SK-N-SH (cell line): ENCODE data around the gene RNF227. TPM values are rescaled to one million over a fixed set of nuclear protein-coding genes. Genes with fewer than 3 reads are reported as not detected.

Experiments used
- CTCF ChIA-PET: fragments of 300-600, 350-600 bp; formaldehyde crosslinking; extraction: SDS; loops from one replicate; lab custom pipeline; 2021; lab: Yijun Ruan, JAX
- POLR2A ChIA-PET: fragments of 350-600 bp; sonication (Branson Sonifier 250); formaldehyde crosslinking; extraction: SDS; loops from one replicate; lab custom pipeline; 2020; ENCODE audit warnings: antibody characterized with exemption, inconsistent platforms; lab: Yijun Ruan, JAX
- DNase-seq: peaks from one replicate; pipeline ENCODE4 v3.0.0; 2012
- H2AFZ ChIP-seq: fragments of 200-600 bp; sonication (generic); 2 replicates; pipeline ENCODE4 v1.8.1; 2016; ENCODE audit warnings: antibody characterized with exemption, mild to moderate bottlenecking, low read depth
- H3F3A ChIP-seq: fragments of 200-600 bp; sonication (generic); replicated peaks from 2 replicates; pipeline ENCODE3; 2016; ENCODE audit warnings: antibody characterized with exemption, mild to moderate bottlenecking; ENCODE audit not compliant: insufficient read depth
- H3K27ac ChIP-seq, 2 experiments: fragments of 200-500 bp in 1 of 2; fragments of 200-600 bp in 1 of 2; sonication (Bioruptor generic) in 1 of 2; sonication (generic), shearing (Covaris generic) in 1 of 2; 2 replicates each; pipeline versions ENCODE4 v1.5.1 to v1.6.1; 2014 to 2016; ENCODE audit warnings: low read depth in 2 of 2, inconsistent platforms in 1 of 2, low read length in 1 of 2, mild to moderate bottlenecking in 1 of 2, mixed read lengths in 1 of 2
- H3K27me3 ChIP-seq: fragments of 200-600 bp; sonication (generic), shearing (Covaris generic); 2 replicates; pipeline ENCODE4 v1.6.1; 2016; ENCODE audit warnings: mixed run types; ENCODE audit not compliant: insufficient read depth
- H3K36me3 ChIP-seq, 2 experiments: fragments of 200-500 bp in 1 of 2; fragments of 200-600 bp in 1 of 2; sonication (Bioruptor generic) in 1 of 2; sonication (generic) in 1 of 2; replicated peaks in 1 of 2; 2 replicates each; pipeline versions ENCODE3 to v1.5.1; 2014 to 2016; ENCODE audit warnings: low read length in 1 of 2, mild to moderate bottlenecking in 1 of 2; ENCODE audit not compliant: insufficient read depth in 2 of 2, control insufficient read depth in 1 of 2
- H3K4me1 ChIP-seq, 2 experiments: fragments of 200-500 bp in 1 of 2; fragments of 200-600 bp in 1 of 2; sonication (Bioruptor generic) in 1 of 2; sonication (generic), shearing (Covaris generic) in 1 of 2; 2 replicates each; pipeline versions ENCODE4 v1.5.1 to v1.6.1; 2014 to 2016; ENCODE audit warnings: low read depth in 1 of 2, low read length in 1 of 2, mixed run types in 1 of 2; ENCODE audit not compliant: insufficient read depth in 2 of 2, control insufficient read depth in 1 of 2
- H3K4me2 ChIP-seq: fragments of 200-600 bp; sonication (generic), shearing (Covaris generic); 2 replicates; pipeline ENCODE4 v1.6.1; 2017; ENCODE audit warnings: mixed run types
- H3K4me3 ChIP-seq, 2 experiments: fragments of 200-500 bp in 1 of 2; fragments of 200-600 bp in 1 of 2; sonication (Bioruptor generic) in 1 of 2; sonication (generic), shearing (Covaris generic) in 1 of 2; 2 replicates each; pipeline versions ENCODE4 v1.5.1 to v1.8.1; 2014 to 2016; ENCODE audit warnings: low read depth in 2 of 2, inconsistent platforms in 1 of 2, low read length in 1 of 2, mild to moderate bottlenecking in 1 of 2, mixed read lengths in 1 of 2, moderate library complexity in 1 of 2
- H3K79me2 ChIP-seq: fragments of 200-600 bp; sonication (generic); 2 replicates; pipeline ENCODE4 v1.8.1; 2017; ENCODE audit warnings: mild to moderate bottlenecking; ENCODE audit not compliant: insufficient read depth
- H3K9ac ChIP-seq: fragments of 200-600 bp; sonication (generic); 2 replicates; pipeline ENCODE4 v1.6.1; 2017; ENCODE audit warnings: mixed run types
- H3K9me2 ChIP-seq: fragments of 200-600 bp; sonication (generic); 2 replicates; pipeline ENCODE4 v1.6.1; 2017; ENCODE audit warnings: mixed run types
- H3K9me3 ChIP-seq: fragments of 200-600 bp; sonication (generic); 2 replicates; pipeline ENCODE4 v1.6.1; 2017; ENCODE audit warnings: mixed run types, mild to moderate bottlenecking, moderate library complexity
- H4K20me1 ChIP-seq: fragments of 200-600 bp; sonication (generic); 2 replicates; pipeline ENCODE4 v1.6.1; 2017; ENCODE audit warnings: mild to moderate bottlenecking, mixed run types; ENCODE audit not compliant: insufficient read depth
- CHD2 ChIP-seq: fragments of 150-350 bp; IDR thresholded peaks from 2 replicates; pipeline ENCODE4 v1.6.1; 2018; ENCODE audit warnings: low read length; ENCODE audit not compliant: partially characterized antibody
- ELF1 ChIP-seq: IDR thresholded peaks from 2 replicates; pipeline ENCODE4 v1.4.0; 2012
- FOXJ3 ChIP-seq: sonication (generic); formaldehyde crosslinking; IDR thresholded peaks from 2 replicates; pipeline ENCODE4 v1.5.1; 2020; ENCODE audit warnings: mild to moderate bottlenecking, missing genetic modification reagents
- FOXM1 ChIP-seq: IDR thresholded peaks from 2 replicates; pipeline ENCODE4 v1.4.0; 2012; ENCODE audit warnings: low read depth, mild to moderate bottlenecking
- GABPA ChIP-seq: IDR thresholded peaks from 2 replicates; pipeline ENCODE4 v1.4.0; 2012; ENCODE audit warnings: low read depth, mild to moderate bottlenecking
- MXI1 ChIP-seq: IDR thresholded peaks from 2 replicates; pipeline ENCODE4 v1.6.1; 2012; ENCODE audit warnings: mild to moderate bottlenecking, low read depth, low read length, improper control_type of control experiment
- NFIC ChIP-seq: IDR thresholded peaks from 2 replicates; pipeline ENCODE4 v1.4.0; 2012; ENCODE audit warnings: borderline replicate concordance
- NRF1 ChIP-seq: IDR thresholded peaks from 2 replicates; pipeline ENCODE4 v1.6.1; 2012; ENCODE audit warnings: low read depth, mild to moderate bottlenecking, low read length
- POLR2AphosphoS5 ChIP-seq: IDR thresholded peaks from 2 replicates; pipeline ENCODE4 v1.6.1; 2012; ENCODE audit warnings: low read depth, low read length
- RFX5 ChIP-seq: IDR thresholded peaks from 2 replicates; pipeline ENCODE4 v1.6.1; 2012; ENCODE audit warnings: mild to moderate bottlenecking, improper control_type of control experiment, low read length
- TAF1 ChIP-seq: IDR thresholded peaks from 2 replicates; pipeline ENCODE4 v1.6.1; 2012; ENCODE audit warnings: low read depth, mild to moderate bottlenecking, low read length, moderate library complexity, borderline replicate concordance
- YY1 ChIP-seq: IDR thresholded peaks from 2 replicates; pipeline ENCODE4 v1.4.0; 2012; ENCODE audit warnings: low read depth, mild to moderate bottlenecking
- WGBS: methylation state at CpG from one replicate; pipeline ENCODE4 v1.1.6; 2017; ENCODE audit warnings: low lambda C conversion rate; 5-methylcytosine and 5-hydroxymethylcytosine counted together
- polyA plus RNA-seq, 3 experiments: library from polyadenylated mRNA; depleted of rRNA; stranded (reverse); fragments of >200 nt; gene quantifications; 2 replicates each; pipeline ENCODE4 v1.2.3, GENCODE V29; 2012
- TF ChIP-seq, protein P1 (sequence below): fragments of 150-350 bp; IDR thresholded peaks from 2 replicates; pipeline ENCODE4 v1.6.1; 2016; ENCODE audit warnings: mild to moderate bottlenecking, low read depth, low read length
- TF ChIP-seq, protein P2 (sequence below): IDR thresholded peaks from 2 replicates; pipeline ENCODE4 v1.4.0; 2012; ENCODE audit warnings: low read depth, borderline replicate concordance
- TF ChIP-seq, protein P3 (sequence below): IDR thresholded peaks from 2 replicates; pipeline ENCODE4 v1.6.1; 2012; ENCODE audit warnings: mild to moderate bottlenecking, low read depth, low read length, moderate library complexity
- TF ChIP-seq, protein P4 (sequence below): IDR thresholded peaks from 2 replicates; pipeline ENCODE4 v1.4.0; 2012; ENCODE audit warnings: low read depth

RNF227 gene
- polyA plus RNA-seq, 1 of the 3 experiments (the other 2 are of a cell fraction): 7.4 TPM

DNA sequence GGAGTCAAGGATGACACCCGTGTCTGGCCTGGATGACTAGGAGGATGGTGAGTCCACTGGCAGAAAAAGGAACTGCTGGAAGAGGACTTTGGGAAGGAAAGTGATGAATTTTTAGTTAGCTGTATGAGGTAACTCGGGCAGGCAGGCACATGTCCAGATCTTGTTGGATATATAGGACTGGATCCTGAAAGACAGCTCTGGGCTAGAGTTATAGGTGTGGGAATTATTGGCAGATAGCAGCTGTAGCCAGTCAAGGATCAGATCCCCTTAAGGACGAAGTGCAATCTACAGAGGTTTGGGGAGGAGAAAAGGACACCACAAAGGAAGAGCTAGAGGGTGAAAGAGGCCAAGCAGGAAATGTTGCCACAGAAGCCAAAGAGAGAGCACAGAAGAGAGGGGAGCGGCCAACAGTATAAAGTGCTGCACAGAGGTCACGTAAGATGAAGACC lies 48.2 kb downstream of the RNF227 start:
- CTCF ChIA-PET: interaction anchor here (1.3 to 9.9 kb wide), 4 partner anchors 22 to 122 kb away, joined by 3 to 143 read pairs (median 12); partner anchors contain the start of gene CHD3
- Histone ChIP-seq H3K9ac (no peak overlapping the region), H3K9me2 (no peaks in the 10 kb centered on the region), H3K27ac (no peak overlapping the region), H3K36me3 (peaks cover 11 to 20% of the 10 kb centered on the region in 2 experiments), H3F3A (peaks cover 6% of the 10 kb centered on the region), H2AFZ (no peak overlapping the region), H3K4me2 (no peak overlapping the region), H3K79me2 (no peaks in the 10 kb centered on the region; the same call in 1 of the 2 replicates), H3K4me3 (no peak overlapping the region), H3K27me3 (no peaks in the 10 kb centered on the region), H4K20me1 (no peaks in the 10 kb centered on the region), H3K9me3 (no peaks in the 10 kb centered on the region), H3K4me1 (peaks cover 0 to 3% of the 10 kb centered on the region in 2 experiments; a peak in 2 of 4 replicates)
- WGBS: 91% methylated on average over 5 of the region's 5 CpGs
- no peak for DNase-seq
- POLR2A ChIA-PET: interaction anchor here (0.6 kb wide), 1 partner anchor 142 kb away, joined by 4 read pairs; no protein-coding TSS in a partner anchor
- TF ChIP-seq, protein P1, sequence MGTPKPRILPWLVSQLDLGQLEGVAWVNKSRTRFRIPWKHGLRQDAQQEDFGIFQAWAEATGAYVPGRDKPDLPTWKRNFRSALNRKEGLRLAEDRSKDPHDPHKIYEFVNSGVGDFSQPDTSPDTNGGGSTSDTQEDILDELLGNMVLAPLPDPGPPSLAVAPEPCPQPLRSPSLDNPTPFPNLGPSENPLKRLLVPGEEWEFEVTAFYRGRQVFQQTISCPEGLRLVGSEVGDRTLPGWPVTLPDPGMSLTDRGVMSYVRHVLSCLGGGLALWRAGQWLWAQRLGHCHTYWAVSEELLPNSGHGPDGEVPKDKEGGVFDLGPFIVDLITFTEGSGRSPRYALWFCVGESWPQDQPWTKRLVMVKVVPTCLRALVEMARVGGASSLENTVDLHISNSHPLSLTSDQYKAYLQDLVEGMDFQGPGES: no peak
- no peak for TF ChIP-seq FOXJ3 (CRISPR knock-in tag)
- TF ChIP-seq YY1: no peak
- no peak for TF ChIP-seq NRF1
- no peak for TF ChIP-seq FOXM1
- TF ChIP-seq, protein P2, sequence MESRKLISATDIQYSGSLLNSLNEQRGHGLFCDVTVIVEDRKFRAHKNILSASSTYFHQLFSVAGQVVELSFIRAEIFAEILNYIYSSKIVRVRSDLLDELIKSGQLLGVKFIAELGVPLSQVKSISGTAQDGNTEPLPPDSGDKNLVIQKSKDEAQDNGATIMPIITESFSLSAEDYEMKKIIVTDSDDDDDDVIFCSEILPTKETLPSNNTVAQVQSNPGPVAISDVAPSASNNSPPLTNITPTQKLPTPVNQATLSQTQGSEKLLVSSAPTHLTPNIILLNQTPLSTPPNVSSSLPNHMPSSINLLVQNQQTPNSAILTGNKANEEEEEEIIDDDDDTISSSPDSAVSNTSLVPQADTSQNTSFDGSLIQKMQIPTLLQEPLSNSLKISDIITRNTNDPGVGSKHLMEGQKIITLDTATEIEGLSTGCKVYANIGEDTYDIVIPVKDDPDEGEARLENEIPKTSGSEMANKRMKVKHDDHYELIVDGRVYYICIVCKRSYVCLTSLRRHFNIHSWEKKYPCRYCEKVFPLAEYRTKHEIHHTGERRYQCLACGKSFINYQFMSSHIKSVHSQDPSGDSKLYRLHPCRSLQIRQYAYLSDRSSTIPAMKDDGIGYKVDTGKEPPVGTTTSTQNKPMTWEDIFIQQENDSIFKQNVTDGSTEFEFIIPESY: no peak
- TF ChIP-seq NFIC: no peak
- TF ChIP-seq POLR2AphosphoS5: no peak
- no peak for TF ChIP-seq TAF1
- no peak for TF ChIP-seq MXI1
- TF ChIP-seq, protein P3, sequence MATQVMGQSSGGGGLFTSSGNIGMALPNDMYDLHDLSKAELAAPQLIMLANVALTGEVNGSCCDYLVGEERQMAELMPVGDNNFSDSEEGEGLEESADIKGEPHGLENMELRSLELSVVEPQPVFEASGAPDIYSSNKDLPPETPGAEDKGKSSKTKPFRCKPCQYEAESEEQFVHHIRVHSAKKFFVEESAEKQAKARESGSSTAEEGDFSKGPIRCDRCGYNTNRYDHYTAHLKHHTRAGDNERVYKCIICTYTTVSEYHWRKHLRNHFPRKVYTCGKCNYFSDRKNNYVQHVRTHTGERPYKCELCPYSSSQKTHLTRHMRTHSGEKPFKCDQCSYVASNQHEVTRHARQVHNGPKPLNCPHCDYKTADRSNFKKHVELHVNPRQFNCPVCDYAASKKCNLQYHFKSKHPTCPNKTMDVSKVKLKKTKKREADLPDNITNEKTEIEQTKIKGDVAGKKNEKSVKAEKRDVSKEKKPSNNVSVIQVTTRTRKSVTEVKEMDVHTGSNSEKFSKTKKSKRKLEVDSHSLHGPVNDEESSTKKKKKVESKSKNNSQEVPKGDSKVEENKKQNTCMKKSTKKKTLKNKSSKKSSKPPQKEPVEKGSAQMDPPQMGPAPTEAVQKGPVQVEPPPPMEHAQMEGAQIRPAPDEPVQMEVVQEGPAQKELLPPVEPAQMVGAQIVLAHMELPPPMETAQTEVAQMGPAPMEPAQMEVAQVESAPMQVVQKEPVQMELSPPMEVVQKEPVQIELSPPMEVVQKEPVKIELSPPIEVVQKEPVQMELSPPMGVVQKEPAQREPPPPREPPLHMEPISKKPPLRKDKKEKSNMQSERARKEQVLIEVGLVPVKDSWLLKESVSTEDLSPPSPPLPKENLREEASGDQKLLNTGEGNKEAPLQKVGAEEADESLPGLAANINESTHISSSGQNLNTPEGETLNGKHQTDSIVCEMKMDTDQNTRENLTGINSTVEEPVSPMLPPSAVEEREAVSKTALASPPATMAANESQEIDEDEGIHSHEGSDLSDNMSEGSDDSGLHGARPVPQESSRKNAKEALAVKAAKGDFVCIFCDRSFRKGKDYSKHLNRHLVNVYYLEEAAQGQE: no peak
- no peak for TF ChIP-seq RFX5
- TF ChIP-seq CHD2: no peak
- no peak for TF ChIP-seq ELF1
- TF ChIP-seq GABPA: no peak
- TF ChIP-seq, protein P4, sequence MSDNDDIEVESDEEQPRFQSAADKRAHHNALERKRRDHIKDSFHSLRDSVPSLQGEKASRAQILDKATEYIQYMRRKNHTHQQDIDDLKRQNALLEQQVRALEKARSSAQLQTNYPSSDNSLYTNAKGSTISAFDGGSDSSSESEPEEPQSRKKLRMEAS: no peak
